SW 1271 (cell line): Measurements from ENCODE around the gene FAM209B.
"Not testable (repeated sequence)": the region's sequence is repeated elsewhere in the genome, so short reads cannot be mapped to it uniquely, and the experiment has no call there.

Experiments used
- DNase-seq, 2 experiments: peaks; one replicate each; lab custom pipeline; 2025; lab: John Stamatoyannopoulos, UW

The FAM209B gene

DNA sequence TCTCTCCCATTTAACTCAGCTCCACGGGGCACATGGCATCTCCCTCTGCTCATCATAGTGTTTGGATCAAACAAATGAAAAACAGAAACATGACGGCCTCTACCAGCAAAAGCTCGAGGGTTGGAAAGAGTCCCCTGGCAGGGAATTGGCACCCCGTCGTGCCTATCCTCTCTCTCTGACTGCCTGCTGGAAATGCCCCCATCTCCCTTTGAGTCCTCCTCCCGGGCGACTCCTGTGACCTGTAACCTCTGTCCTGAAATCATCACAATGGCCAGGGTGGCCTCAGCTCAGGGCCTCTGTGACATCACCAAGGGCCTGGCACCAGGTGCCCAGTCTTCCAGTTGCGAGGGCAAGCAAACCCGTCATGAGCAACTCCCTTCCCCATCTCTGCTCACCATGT lies at the start of gene FAM209B:
Gene FAM209B, plus strand, starts transcription at position 301 of the 400 bp plus-strand sequence. Its CDS starts 96 bp downstream, at position 397.
- not testable (repeated sequence) for DNase-seq

DNA sequence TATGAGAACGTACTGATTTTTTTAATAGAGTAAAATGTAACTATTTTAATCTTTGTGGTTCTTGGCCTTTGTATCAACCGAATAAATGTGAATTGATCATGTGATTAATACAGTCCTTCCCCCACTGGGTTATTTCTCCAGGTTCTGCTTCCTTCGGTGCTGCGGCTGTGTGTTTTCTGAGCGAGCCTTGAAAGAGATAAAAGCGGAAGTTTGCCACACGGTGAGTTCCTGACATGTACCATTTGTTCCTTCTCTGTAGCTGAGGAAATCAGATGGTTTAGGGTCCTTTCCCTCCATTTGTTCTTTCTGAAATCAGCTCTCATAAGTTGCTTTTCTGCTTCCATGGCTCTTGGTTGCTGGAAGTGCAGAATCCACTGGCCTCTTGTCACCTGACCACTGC lies 49.1 kb upstream of the FAM209B start:
- no peak for DNase-seq

- DNase-seq: no peak
Measured at GRCh38 chr20:56487216-56487615, 45.8 kb upstream of the FAM209B start.

- DNase-seq: no peak
Measured at GRCh38 chr20:56488566-56488965, 44.5 kb upstream of the FAM209B start.

GRCh38 chr20:56501116-56501515 lies 31.9 kb upstream of the FAM209B start:
- DNase-seq: no peak

DNA sequence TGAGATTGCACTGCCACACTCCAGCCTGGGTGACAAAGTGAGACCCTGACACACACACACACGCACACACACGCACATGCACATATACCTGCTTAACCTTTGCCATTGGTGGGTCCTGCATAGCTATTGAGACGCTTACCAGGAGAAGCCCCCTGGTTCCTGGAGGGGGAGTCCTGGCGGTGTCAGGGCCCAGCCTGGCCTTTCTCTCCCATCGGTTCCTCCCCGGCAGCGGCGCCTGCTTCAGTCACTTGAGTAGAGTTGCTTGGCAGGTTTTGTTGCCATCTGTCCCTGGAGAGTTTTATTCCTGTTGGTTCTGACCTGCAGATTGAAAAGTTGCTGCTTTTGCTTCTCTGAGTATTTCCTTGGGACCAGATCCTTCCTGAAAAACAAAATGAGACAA lies 29.1 kb upstream of the FAM209B start:
- no peak for DNase-seq

DNA sequence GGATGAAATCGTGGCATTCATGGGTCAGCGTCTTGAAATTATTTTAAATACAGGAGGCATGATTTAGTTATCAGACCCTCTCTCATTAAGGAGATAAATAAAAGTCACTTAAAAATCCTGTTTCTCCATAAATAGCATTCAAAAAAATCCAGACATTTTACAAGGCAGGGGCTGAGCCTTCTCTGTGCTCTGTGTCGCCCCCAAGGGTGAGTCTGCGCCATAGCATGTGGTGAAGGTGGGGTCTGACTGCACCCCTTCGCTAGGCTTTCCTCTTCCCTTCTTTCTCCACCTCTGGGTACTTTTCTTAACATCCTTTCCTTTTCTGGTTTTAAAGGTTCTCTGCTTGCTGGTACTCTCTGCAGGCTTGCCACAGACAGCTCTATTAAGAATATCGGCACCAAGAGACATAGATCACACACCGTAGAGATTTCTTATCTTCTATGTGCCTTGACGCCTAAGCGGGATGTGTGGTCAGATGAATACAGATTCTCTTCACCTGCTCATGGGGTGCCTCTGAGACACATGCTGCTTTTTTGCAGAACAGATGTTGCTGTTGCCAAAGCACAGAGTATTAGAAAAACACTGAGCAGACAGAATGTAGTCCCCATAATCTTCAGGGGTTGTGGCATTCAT lies 28.6 kb upstream of the FAM209B start:
- no peak for DNase-seq

DNA sequence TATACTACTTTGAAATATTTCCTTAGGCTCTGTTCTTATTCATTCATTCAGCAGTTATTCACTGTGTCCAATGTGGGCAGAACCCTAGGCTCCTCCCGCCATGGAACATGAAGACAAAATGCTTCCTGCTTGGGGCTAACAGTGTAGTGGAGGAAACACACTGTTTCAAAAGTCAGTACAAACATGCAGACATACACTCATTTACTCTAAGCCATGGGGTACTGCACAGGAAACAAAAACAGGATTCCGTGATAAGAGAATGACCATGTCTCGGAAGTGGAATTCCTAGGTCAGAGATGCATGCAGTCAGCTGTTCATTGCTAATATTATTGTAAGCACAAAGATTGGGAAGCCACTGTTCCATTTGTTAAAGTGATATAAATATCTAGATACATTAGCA lies 26.9 kb upstream of the FAM209B start:
- no peak for DNase-seq

DNA sequence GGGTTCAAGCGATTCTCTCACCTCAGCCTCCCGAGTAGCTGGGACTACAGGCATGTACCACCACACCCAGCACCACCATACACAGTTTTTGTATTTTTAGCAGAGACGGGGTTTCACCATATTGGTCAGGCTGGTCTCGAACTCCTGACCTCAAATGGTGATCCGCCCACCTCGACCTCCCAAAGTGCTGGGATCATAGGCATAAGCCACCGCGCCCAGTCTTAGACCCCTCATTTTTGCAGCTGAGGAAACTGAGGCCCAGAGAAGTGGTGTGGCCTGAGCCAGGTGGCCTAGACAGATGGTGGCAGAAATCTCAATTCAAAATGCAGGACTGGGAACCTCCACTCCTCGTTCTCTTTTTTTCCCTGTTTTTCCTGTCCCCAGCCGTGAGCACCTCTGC lies 21.1 kb upstream of the FAM209B start:
- no peak for DNase-seq

- DNase-seq: no peak
Measured at GRCh38 chr20:56513161-56514150, 19.6 kb upstream of the FAM209B start.

GRCh38 chr20:56516631-56517030 lies 16.4 kb upstream of the FAM209B start:
- no peak for DNase-seq

DNA sequence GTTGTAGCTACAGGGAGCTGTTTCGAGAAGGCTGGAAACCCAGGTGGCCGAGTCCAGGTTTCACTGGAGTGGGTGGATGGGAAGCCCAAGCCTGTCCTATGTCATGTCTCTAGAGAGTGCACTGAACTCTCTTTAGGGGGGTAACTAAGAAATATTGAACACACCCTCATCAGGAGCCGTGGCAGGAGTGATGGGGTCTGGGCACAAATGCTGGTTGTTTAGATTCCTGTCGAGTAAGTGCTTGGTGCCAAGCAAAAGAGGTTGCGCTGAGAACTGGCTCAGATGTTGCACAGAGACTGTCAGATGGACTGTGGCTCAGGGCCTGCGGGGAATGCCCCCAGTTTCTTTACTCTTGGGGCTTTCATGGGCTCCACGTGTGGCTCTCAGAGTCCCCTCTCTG lies 15.8 kb upstream of the FAM209B start:
- DNase-seq: no peak

GRCh38 chr20:56517641-56518040 lies 15.4 kb upstream of the FAM209B start:
- DNase-seq: no peak

DNA sequence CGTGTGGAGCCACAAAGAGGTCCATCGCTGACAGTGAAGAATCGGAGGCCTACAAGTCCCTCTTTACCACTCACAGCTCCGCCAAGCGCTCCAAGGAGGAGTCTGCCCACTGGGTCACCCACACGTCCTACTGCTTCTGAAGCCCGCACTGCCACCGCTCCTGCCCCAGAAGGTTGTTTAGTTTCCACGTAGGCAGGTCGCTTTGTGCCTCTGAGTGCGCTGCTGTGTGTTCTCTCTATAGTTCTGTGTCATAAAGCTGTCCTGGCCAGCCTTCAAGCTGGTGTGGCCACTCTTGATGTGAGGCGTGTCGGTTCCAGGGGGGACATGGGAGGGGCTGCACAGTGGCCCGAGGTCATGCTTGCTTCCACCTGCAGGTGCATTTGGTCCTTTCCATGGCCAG lies 14.9 kb upstream of the FAM209B start:
- no peak for DNase-seq

DNA sequence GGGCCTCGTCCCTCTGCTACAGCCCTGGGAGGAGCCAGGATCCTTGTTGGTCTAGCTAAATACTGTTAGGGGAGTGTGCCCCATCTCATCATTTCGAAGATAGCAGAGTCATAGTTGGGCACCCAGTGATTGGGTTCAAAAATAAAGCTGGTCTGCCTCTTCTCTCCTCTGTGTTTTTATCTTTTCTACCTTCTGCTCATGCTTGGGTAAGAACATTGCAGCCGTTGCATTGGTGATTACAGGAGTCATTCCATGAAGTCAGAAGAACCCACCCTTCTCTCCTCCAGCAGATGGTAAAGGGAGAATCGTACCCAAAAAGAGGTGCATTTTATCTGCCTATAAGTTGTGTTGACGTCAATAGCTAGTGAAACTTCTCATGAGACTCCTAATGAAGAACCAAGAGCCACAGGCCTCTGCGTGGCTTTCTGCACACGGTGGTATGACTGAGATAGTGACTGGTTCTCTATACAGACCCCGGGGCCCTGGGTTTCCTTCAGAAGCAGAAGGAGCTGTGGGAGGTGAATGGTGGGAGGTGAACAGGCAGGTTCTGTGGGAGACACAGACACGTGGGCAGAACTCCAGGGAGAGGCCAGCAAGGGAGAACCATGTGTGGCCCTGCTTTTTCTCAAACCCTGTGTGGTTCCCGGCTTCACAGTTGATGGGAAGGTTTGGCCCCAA lies 14.2 kb upstream of the FAM209B start:
- DNase-seq: no peak

- DNase-seq: no peak
Measured at GRCh38 chr20:56519551-56519950, 13.5 kb upstream of the FAM209B start.

- no peak for DNase-seq
Measured at GRCh38 chr20:56520180-56520579, 12.9 kb upstream of the FAM209B start.

DNA sequence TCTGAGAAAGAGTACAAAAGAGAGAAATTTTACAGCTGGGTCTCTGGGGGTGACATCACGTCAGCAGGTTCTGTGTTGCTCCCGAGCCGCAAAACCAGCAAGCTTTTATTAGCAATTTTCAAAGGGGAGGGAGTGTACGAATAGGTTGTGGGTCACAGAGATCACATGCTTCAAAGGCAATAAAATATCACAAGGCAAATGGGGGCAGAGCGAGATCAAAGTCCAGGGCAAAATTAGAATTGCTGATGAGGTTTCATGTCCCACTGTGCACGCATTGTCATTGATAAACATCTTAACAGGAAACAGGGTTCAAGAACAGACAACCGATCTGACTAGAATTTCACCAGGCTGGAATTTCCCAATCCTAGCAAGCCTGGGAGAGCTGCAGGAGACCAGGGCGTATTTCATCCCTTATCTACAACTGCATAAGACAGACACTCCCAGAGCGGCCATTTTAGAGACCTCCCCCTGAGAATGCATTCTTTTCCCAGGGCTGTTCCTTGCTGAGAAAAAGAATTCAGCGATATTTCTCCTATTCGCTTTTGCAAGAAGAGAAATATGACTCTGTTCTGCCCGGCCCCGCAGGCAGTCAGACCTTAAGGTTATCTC lies 12.2 kb upstream of the FAM209B start:
- DNase-seq: not testable (repeated sequence)

GRCh38 chr20:56522311-56522710 lies 10.7 kb upstream of the FAM209B start:
- no peak for DNase-seq

- not testable (repeated sequence) for DNase-seq
Measured at GRCh38 chr20:56524444-56524843, 8.6 kb upstream of the FAM209B start, which contains the start of gene FAM209A. FAM209A (plus strand) TSS chr20:56524744; CDS start chr20:56524809, 65 bp downstream.

GRCh38 chr20:56527521-56527920 lies 5.5 kb upstream of the FAM209B start:
- DNase-seq: no peak

DNA sequence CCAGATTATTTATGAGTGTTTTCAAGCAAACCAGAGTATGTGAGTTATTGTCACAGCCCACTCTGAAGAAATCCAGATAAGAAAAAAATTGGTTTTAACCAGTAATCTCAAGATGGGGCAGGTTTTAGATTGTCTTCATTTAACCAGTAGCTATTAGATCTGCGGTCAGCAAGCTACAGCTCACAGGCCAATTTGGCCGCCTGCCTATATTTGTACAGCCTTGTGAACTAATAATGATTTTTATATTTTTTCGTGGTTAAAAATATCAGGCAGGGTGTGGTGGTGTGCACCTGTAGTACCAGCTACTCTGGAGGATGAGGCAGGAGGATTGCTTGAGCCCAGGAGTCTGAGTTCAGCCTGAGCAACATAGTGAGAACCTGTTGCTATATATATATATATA lies 5.0 kb downstream of the FAM209B start:
- DNase-seq: no peak
